ENCODE measurements around the gene STK10.

Gene STK10

DNA sequence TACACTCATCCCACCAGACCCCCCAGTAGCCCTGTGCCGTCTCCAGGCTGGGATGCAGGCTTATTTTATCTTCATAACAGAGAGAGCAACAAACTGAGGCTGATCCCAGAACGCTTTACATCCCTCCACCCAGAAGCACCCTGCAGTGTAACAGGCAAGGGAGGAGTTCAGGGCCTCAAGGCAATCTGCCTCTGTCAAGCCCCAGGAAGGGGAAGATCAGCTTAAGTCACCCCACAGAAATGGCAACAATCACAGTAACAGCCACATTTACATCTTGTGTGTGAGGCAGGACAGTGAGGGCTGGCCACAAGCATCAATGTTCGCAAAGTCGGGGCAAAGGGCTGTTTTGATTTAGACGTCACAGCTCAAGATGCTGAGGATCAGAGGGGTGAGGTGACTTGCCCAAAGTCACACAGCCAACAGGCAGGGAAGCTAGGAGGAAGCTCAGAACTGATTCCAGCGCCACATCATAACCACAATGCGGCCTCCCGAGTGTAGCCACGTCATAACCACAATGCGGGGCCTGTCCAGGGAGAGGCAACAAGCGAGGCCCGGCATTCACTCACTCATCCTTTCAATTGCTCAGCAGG is 14.4 kb downstream of the STK10 start:
- Histone ChIP-seq H3K27me3 (ENCODE audit: control insufficient read depth, insufficient read depth, low read length) (no peaks in the 10 kb centered on the region), H3K4me3 (ENCODE audit: low read depth, low read length) (no peak overlapping the region), H3K4me1 (ENCODE audit: control insufficient read depth, insufficient read depth, low read length) (peaks cover 32% of the 10 kb centered on the region), H3K9ac (ENCODE audit: low read length) (no peak overlapping the region), H3K9me3 (ENCODE audit: control insufficient read depth, insufficient read depth, low read depth, low read length) (no peaks in the 10 kb centered on the region), H3K27ac (ENCODE audit: low read depth, low read length) (no peak overlapping the region), H3K36me3 (ENCODE audit: control insufficient read depth, insufficient read depth, low read length) (no peaks in the 10 kb centered on the region)

DNA sequence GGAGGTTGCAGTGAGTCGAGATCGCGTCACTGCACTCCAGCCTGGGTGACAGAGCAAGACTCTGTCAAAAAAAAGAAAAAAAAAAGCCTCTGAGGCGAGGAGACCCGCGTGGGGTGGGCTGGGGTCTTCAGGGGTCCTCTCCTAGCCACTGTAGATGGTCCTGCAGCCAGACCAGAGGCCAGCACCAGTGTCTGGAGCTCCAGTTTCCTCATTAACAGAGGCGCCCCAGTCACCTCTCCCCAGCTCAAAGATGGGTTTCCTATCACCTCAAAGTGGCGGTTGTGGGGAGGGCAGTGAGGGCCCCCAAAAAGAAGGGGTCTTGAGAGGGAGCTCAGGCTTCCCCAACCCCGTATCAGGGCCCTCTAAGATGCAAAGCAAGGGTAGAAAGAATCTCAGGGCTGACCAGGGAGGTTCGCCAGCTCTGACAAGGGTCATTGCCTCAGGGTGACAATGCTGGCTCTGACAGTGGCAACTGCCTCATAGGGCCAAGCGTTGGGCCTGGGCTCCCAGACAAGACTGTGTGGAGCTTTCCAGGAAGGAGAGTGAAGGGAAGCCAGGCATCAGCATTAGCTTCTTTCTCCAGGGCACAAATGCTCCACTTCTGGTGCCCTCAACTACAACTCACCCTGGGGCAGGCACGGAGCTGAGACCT is 15.0 kb downstream of the STK10 start:
- H3K27me3 ChIP-seq (ENCODE audit: control insufficient read depth, insufficient read depth, low read length) = no peaks in the 10 kb centered on the region
- H3K27ac ChIP-seq (ENCODE audit: low read depth, low read length) = no peak overlapping the region
- no peaks in the 10 kb centered on the region for H3K9me3 ChIP-seq (ENCODE audit: control insufficient read depth, insufficient read depth, low read depth, low read length)
- H3K4me1 ChIP-seq (ENCODE audit: control insufficient read depth, insufficient read depth, low read length) = peaks cover 29% of the 10 kb centered on the region
- no peak overlapping the region for H3K4me3 ChIP-seq (ENCODE audit: low read depth, low read length)
- H3K9ac ChIP-seq (ENCODE audit: low read length) = no peak overlapping the region
- no peaks in the 10 kb centered on the region for H3K36me3 ChIP-seq (ENCODE audit: control insufficient read depth, insufficient read depth, low read length)

DNA sequence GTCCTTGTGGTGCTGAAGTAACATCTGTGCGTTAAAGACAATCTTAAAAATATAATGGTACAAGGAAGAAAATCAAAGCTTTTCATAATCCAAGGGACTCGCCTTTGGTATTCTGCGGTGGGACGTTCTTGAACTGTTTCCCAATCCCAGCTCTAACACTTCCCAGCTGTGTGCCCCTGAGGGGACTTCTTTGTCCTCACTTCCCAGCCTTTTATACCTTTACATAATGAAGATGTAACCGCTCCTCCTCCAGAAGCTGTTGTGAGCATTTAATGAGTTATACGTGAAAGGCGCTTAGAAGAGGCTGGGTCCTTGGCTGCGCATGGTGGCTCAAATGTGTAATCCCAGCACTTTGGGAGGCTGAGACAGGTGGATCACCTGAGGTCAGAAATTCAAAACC is 16.9 kb downstream of the STK10 start:
- Histone ChIP-seq H3K9ac (ENCODE audit: low read length) (no peak overlapping the region), H3K4me3 (ENCODE audit: low read depth, low read length) (no peak overlapping the region), H3K27me3 (ENCODE audit: control insufficient read depth, insufficient read depth, low read length) (no peaks in the 10 kb centered on the region), H3K36me3 (ENCODE audit: control insufficient read depth, insufficient read depth, low read length) (no peaks in the 10 kb centered on the region), H3K27ac (ENCODE audit: low read depth, low read length) (no peak overlapping the region), H3K4me1 (ENCODE audit: control insufficient read depth, insufficient read depth, low read length) (peaks cover 25% of the 10 kb centered on the region), H3K9me3 (ENCODE audit: control insufficient read depth, insufficient read depth, low read depth, low read length) (no peaks in the 10 kb centered on the region)

DNA sequence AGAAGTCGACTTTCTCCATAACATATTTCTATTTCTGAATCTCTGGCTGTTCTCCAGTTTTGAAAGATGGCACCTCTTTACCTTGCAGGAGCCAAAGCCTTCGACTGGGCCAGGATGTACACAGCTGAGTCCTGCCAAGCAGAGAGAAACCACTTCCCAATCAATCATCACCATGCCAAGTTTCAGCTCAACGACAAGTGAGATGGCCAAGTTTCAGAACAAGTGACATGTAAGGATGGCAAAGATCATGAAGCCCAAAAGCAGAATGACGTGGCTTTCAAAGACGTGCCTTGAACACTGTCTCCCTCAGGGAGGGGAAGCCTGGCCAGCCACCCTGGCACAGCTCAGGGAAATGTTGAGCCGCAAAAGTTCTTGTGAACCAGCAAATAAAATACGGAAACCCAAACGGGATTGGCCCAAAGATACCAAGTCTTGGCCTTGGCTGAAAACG is 17.7 kb downstream of the STK10 start:
- Histone ChIP-seq H3K27ac (ENCODE audit: low read depth, low read length) (no peak overlapping the region), H3K36me3 (ENCODE audit: control insufficient read depth, insufficient read depth, low read length) (no peaks in the 10 kb centered on the region), H3K4me1 (ENCODE audit: control insufficient read depth, insufficient read depth, low read length) (peaks cover 18% of the 10 kb centered on the region), H3K4me3 (ENCODE audit: low read depth, low read length) (no peak overlapping the region), H3K27me3 (ENCODE audit: control insufficient read depth, insufficient read depth, low read length) (no peaks in the 10 kb centered on the region), H3K9me3 (ENCODE audit: control insufficient read depth, insufficient read depth, low read depth, low read length) (no peaks in the 10 kb centered on the region), H3K9ac (ENCODE audit: low read length) (no peak overlapping the region)

DNA sequence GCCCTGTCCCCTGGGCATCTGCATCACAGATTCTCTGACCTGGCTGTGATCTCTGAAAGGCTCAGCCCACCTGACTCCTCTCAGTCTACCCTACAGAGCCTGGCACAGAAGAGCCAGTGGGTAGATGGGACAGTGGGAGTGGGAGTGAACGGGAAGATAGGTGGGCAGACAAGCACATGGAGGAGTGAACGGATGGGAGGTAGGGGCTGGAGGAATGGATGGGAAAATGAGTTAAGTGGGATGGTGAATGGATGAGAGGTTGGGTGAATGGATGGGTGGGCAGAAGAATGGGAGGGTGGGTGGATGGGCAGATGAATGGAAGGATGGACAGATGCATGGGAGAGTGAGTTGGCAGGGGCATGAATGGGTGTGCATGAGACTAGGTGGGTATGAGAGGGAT is 18.8 kb downstream of the STK10 start:
- H3K9me3 ChIP-seq (ENCODE audit: control insufficient read depth, insufficient read depth, low read depth, low read length) = no peaks in the 10 kb centered on the region
- H3K27me3 ChIP-seq (ENCODE audit: control insufficient read depth, insufficient read depth, low read length) = no peaks in the 10 kb centered on the region
- peaks cover 19% of the 10 kb centered on the region; the same call in 1 of the 2 replicates for H3K4me1 ChIP-seq (ENCODE audit: control insufficient read depth, insufficient read depth, low read length)
- H3K27ac ChIP-seq (ENCODE audit: low read depth, low read length) = no peak overlapping the region
- no peak overlapping the region for H3K4me3 ChIP-seq (ENCODE audit: low read depth, low read length)
- no peak overlapping the region for H3K9ac ChIP-seq (ENCODE audit: low read length)
- H3K36me3 ChIP-seq (ENCODE audit: control insufficient read depth, insufficient read depth, low read length) = no peaks in the 10 kb centered on the region

DNA sequence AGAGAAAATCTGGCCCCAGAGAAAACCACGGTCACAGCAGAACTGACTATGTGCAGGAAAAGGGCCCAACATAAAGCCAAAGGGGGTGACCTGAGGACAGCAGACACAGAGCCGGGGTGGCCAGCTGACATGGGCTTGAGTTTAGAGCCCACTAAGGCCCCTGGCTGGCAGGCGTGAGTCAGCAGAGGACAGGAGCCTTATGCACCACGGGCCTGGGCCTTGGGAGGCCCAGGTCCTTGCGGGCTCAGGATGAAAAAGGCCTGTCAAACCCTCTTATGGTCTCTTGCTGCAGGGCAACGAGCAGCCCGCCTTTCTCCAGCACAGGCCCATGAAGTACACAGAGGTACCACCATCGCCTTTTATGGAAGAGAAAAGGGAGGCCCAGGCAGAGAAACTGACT is 19.7 kb downstream of the STK10 start:
- no peak overlapping the region for H3K9ac ChIP-seq (ENCODE audit: low read length)
- H3K4me3 ChIP-seq (ENCODE audit: low read depth, low read length) = no peak overlapping the region
- H3K4me1 ChIP-seq (ENCODE audit: control insufficient read depth, insufficient read depth, low read length) = peaks cover 17% of the 10 kb centered on the region; the same call in 1 of the 2 replicates
- no peaks in the 10 kb centered on the region for H3K27me3 ChIP-seq (ENCODE audit: control insufficient read depth, insufficient read depth, low read length)
- H3K27ac ChIP-seq (ENCODE audit: low read depth, low read length) = no peak overlapping the region
- H3K36me3 ChIP-seq (ENCODE audit: control insufficient read depth, insufficient read depth, low read length) = no peaks in the 10 kb centered on the region
- no peaks in the 10 kb centered on the region for H3K9me3 ChIP-seq (ENCODE audit: control insufficient read depth, insufficient read depth, low read depth, low read length)

DNA sequence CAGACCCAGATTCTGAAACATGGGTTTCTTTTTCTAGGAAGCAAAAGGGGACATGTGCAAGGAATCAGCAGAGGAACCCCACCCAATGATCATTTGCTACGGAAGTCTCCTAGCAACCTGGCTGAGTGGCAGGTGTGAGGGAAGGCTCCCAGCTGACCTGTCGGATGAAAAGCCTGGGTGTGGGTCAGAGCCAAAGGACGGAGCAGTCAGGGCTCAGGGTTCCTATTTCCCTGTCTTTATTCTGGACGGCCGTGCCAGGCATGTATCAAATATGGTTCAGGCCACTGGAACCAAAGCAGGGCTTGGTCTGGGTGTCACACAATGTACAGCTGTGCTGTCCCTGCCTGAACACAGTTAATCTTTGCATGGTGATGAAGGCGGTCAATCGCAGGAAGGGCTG is 20.1 kb downstream of the STK10 start:
- Histone ChIP-seq H3K27me3 (ENCODE audit: control insufficient read depth, insufficient read depth, low read length) (no peaks in the 10 kb centered on the region), H3K9me3 (ENCODE audit: control insufficient read depth, insufficient read depth, low read depth, low read length) (no peaks in the 10 kb centered on the region), H3K4me3 (ENCODE audit: low read depth, low read length) (no peak overlapping the region), H3K36me3 (ENCODE audit: control insufficient read depth, insufficient read depth, low read length) (no peaks in the 10 kb centered on the region), H3K9ac (ENCODE audit: low read length) (no peak overlapping the region), H3K27ac (ENCODE audit: low read depth, low read length) (no peak overlapping the region), H3K4me1 (ENCODE audit: control insufficient read depth, insufficient read depth, low read length) (peaks cover 15% of the 10 kb centered on the region; the same call in 1 of the 2 replicates)

DNA sequence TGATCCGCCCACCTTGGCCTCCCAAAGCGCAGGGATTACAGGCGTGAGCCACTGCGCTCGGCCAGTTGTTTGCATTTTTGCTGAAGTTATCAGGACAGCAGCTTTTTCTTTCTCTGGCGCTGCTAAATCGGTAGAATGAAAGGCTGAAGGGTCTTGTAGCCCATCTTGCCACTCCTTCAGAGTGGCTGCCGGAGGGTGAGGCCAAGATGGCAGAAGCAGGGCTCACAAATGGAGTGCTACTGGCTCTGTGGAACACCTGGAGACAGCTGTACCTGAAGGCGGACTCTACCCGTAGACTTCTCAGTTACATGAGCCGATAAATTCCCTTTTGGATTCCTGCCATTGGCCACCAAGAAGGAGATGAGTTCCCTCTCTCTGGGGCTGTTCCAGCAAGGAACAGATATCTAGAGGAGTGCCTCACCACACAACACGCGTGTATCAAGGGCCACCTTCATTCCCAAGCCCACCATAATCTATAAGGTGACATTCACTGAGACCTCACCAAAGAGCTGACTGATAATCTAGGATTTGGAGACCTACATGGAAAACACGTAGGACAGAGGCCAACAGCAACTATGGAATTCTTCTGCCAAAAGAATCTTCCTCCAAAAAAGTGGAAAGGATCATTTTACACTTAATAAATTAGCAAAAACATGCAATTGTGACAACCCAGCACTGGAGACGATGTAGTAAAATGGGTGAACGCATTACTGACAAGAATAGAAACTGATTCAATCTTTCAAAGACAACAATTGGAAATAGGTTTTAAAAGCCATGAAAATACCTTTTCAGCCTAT is 21.8 kb downstream of the STK10 start:
- peaks cover 15% of the 10 kb centered on the region; the same call in 1 of the 2 replicates for H3K4me1 ChIP-seq (ENCODE audit: control insufficient read depth, insufficient read depth, low read length)
- no peaks in the 10 kb centered on the region for H3K9me3 ChIP-seq (ENCODE audit: control insufficient read depth, insufficient read depth, low read depth, low read length)
- no peaks in the 10 kb centered on the region for H3K36me3 ChIP-seq (ENCODE audit: control insufficient read depth, insufficient read depth, low read length)
- H3K27ac ChIP-seq (ENCODE audit: low read depth, low read length) = no peak overlapping the region
- H3K27me3 ChIP-seq (ENCODE audit: control insufficient read depth, insufficient read depth, low read length) = no peaks in the 10 kb centered on the region
- H3K9ac ChIP-seq (ENCODE audit: low read length) = no peak overlapping the region
- no peak overlapping the region for H3K4me3 ChIP-seq (ENCODE audit: low read depth, low read length)

DNA sequence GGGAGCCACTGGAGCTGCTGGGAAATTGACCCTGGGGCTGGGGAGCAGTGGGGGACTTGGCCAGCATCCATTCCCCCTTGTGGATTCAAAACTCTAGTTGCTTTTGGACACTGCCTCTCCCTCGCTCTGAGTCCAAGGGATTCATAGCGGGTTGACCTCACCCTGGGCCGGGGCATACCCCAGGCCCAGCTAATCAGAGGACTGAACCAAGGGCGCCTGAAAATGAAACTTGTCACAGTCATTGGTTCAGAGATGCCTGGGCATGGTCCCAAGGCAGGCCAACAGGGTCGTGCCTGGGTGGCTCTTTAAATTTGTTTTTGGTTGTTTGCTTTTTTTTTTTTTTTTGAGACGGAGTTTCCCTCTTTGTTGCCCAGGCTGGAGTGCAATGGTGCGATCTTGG is 22.6 kb downstream of the STK10 start:
- H3K4me3 ChIP-seq (ENCODE audit: low read depth, low read length) = no peak overlapping the region
- no peaks in the 10 kb centered on the region for H3K36me3 ChIP-seq (ENCODE audit: control insufficient read depth, insufficient read depth, low read length)
- H3K9me3 ChIP-seq (ENCODE audit: control insufficient read depth, insufficient read depth, low read depth, low read length) = no peaks in the 10 kb centered on the region
- H3K9ac ChIP-seq (ENCODE audit: low read length) = no peak overlapping the region
- H3K27ac ChIP-seq (ENCODE audit: low read depth, low read length) = no peak overlapping the region
- peaks cover 15% of the 10 kb centered on the region; the same call in 1 of the 2 replicates for H3K4me1 ChIP-seq (ENCODE audit: control insufficient read depth, insufficient read depth, low read length)
- no peaks in the 10 kb centered on the region for H3K27me3 ChIP-seq (ENCODE audit: control insufficient read depth, insufficient read depth, low read length)

DNA sequence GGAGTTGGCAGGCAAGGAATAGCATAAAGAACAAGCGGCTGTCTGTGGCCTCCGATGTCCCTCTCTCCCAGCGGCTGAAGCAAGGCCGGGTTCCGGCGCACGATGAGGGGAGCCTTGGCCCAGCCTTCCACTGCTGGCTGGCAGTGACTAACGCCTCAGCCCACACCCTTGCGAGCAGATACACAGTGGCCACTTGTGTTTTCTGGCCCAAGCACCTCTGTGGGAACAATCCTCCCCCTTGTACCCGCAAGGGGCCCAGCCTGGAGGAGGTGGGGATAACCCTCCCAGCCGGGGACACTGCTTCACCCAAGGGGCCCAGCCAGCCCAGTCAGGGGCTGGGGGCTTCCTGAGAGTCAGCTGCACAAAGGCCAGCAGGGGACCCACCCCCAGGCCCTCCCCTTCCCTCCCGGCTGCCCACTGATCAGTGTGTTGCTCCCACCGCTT is 23.2 kb downstream of the STK10 start:
- H3K9ac ChIP-seq (ENCODE audit: low read length) = no peak overlapping the region
- no peak overlapping the region for H3K4me3 ChIP-seq (ENCODE audit: low read depth, low read length)
- no peaks in the 10 kb centered on the region for H3K9me3 ChIP-seq (ENCODE audit: control insufficient read depth, insufficient read depth, low read depth, low read length)
- H3K4me1 ChIP-seq (ENCODE audit: control insufficient read depth, insufficient read depth, low read length) = peaks cover 15% of the 10 kb centered on the region; the same call in 1 of the 2 replicates
- no peaks in the 10 kb centered on the region for H3K36me3 ChIP-seq (ENCODE audit: control insufficient read depth, insufficient read depth, low read length)
- no peak overlapping the region for H3K27ac ChIP-seq (ENCODE audit: low read depth, low read length)
- no peaks in the 10 kb centered on the region for H3K27me3 ChIP-seq (ENCODE audit: control insufficient read depth, insufficient read depth, low read length)

DNA sequence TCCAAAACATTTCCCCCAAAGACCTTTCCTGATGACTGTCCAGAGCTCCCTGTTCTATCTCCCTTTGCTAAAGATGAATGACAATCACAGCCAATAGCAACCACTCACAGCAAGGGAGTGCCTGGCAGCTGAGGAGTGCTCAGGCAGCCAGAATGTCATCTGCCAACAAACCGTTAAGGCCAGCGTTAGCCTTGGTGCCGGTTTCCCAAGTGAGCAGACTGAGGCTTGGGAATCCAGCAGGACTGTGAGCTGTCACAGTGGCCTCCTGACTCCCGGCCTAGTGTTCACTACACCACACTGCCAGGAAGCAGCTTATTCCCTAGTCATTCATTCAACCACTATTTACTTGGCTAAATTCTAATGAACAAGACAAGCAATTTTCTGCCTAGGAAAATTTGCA is 24.7 kb downstream of the STK10 start:
- no peaks in the 10 kb centered on the region for H3K36me3 ChIP-seq (ENCODE audit: control insufficient read depth, insufficient read depth, low read length)
- no peaks in the 10 kb centered on the region for H3K27me3 ChIP-seq (ENCODE audit: control insufficient read depth, insufficient read depth, low read length)
- no peak overlapping the region for H3K27ac ChIP-seq (ENCODE audit: low read depth, low read length)
- H3K4me1 ChIP-seq (ENCODE audit: control insufficient read depth, insufficient read depth, low read length) = peaks cover 9% of the 10 kb centered on the region; the same call in 1 of the 2 replicates
- no peaks in the 10 kb centered on the region for H3K9me3 ChIP-seq (ENCODE audit: control insufficient read depth, insufficient read depth, low read depth, low read length)
- no peak overlapping the region for H3K9ac ChIP-seq (ENCODE audit: low read length)
- H3K4me3 ChIP-seq (ENCODE audit: low read depth, low read length) = no peak overlapping the region
